ENCODE results near the gene RHOF. TPM values are rescaled to one million over a fixed set of nuclear protein-coding genes. Genes with fewer than 3 reads are reported as not detected.

RHOF gene
- total RNA-seq, result 33.4 and 33.5 TPM in 2 replicates

GRCh38 chr12:121793440-121793837 lies at the start of gene RHOF:
RHOF (minus strand) TSS chr12:121793688; CDS start chr12:121793633, 55 bp downstream.

GRCh38 chr12:121803861-121804416 lies 10.5 kb upstream of the RHOF start, which contains the start of gene SETD1B:
SETD1B (plus strand) TSS chr12:121804009; CDS start chr12:121804738, 729 bp downstream.

Other genes starting within 250 kb of the RHOF start
- 28.4 TPM in 2 replicates for gene KDM2B, start 212.7 kb downstream of the RHOF start, total RNA-seq
- gene ORAI1, start 167.2 kb downstream of the RHOF start, total RNA-seq, result 27.3 and 30.8 TPM in 2 replicates
- gene MORN3, start 124.0 kb downstream of the RHOF start, total RNA-seq, result 0.20 and 0.47 TPM in 2 replicates
- 8.5 and 10.2 TPM in 2 replicates for gene TMEM120B, start 80.9 kb downstream of the RHOF start, total RNA-seq
- 3.3 and 4.9 TPM in 2 replicates for gene SETD1B, start 10.3 kb upstream of the RHOF start, total RNA-seq
- not detected in 2 replicates for gene HPD, start 65.2 kb upstream of the RHOF start, total RNA-seq
- 109 and 127 TPM in 2 replicates for gene PSMD9, start 95.1 kb upstream of the RHOF start, total RNA-seq
- 2.5 and 5.5 TPM in 2 replicates for gene CFAP251, start 124.9 kb upstream of the RHOF start, total RNA-seq
- gene BCL7A, start 228.2 kb upstream of the RHOF start, total RNA-seq, result 6.2 and 6.3 TPM in 2 replicates

All from mammary microvascular endothelial cell (primary cell).